Smooth muscle cell (in vitro differentiated cells): ENCODE measurements around the gene LYPLAL1. TPM values are rescaled to one million over a fixed set of nuclear protein-coding genes. Genes with fewer than 3 reads are reported as not detected.

Experiments
- DNase-seq: peaks from one replicate; lab custom pipeline; 2025; ENCODE audit not compliant: unreplicated experiment; lab: John Stamatoyannopoulos, UW
- H2AFZ ChIP-seq: fragments of 200-600 bp; sonication (generic); 2 replicates; pipeline ENCODE4 v1.6.0; 2016; ENCODE audit warnings: antibody characterized with exemption, low read depth, mild to moderate bottlenecking
- H3F3A ChIP-seq: fragments of 200-600 bp; sonication (generic); 2 replicates; pipeline ENCODE4 v1.6.0; 2017; ENCODE audit warnings: antibody characterized with exemption, low read depth
- H3K27ac ChIP-seq: fragments of 200-600 bp; sonication (generic); 2 replicates; pipeline ENCODE4 v1.5.1; 2016; ENCODE audit warnings: low read depth, mild to moderate bottlenecking
- H3K27me3 ChIP-seq: fragments of 200-600 bp; sonication (generic); 2 replicates; pipeline ENCODE4 v1.6.1; 2016; ENCODE audit warnings: low read depth, mild to moderate bottlenecking
- H3K36me3 ChIP-seq: fragments of 200-600 bp; sonication (generic); 2 replicates; pipeline ENCODE4 v1.5.1; 2016; ENCODE audit warnings: low read depth
- H3K4me1 ChIP-seq: fragments of 200-600 bp; sonication (generic); 2 replicates; pipeline ENCODE4 v1.5.1; 2016; ENCODE audit warnings: low read depth
- H3K4me2 ChIP-seq: fragments of 200-600 bp; sonication (generic); 2 replicates; pipeline ENCODE4 v1.6.0; 2016; ENCODE audit warnings: mild to moderate bottlenecking
- H3K4me3 ChIP-seq: fragments of 200-600 bp; sonication (generic); 2 replicates; pipeline ENCODE4 v1.5.1; 2016; ENCODE audit warnings: mild to moderate bottlenecking
- H3K79me2 ChIP-seq: fragments of 200-600 bp; sonication (generic); 2 replicates; pipeline ENCODE4 v1.6.0; 2016; ENCODE audit warnings: low read depth, mild to moderate bottlenecking
- H3K9ac ChIP-seq: fragments of 200-600 bp; sonication (generic); 2 replicates; pipeline ENCODE4 v1.6.0; 2016; ENCODE audit warnings: low read depth
- H3K9me3 ChIP-seq: fragments of 200-600 bp; sonication (generic); replicated peaks from 2 replicates; pipeline ENCODE4 v1.5.1; 2016; ENCODE audit warnings: low read depth
- H4K20me1 ChIP-seq: fragments of 200-600 bp; sonication (generic); 2 replicates; pipeline ENCODE4 v1.6.0; 2016; ENCODE audit warnings: low read depth
- CTCF ChIP-seq: fragments of 200-600 bp; sonication (generic); IDR thresholded peaks from 2 replicates; pipeline ENCODE4 v1.5.1; 2017; ENCODE audit warnings: borderline replicate concordance, mild to moderate bottlenecking, antibody characterized with exemption; ENCODE audit not compliant: insufficient read depth, poor library complexity, severe bottlenecking
- WGBS: methylation state at CpG from one replicate; pipeline ENCODE4 v1.1.7; 2016; ENCODE audit warnings: low lambda C conversion rate; 5-methylcytosine and 5-hydroxymethylcytosine counted together
- polyA plus RNA-seq: library from polyadenylated mRNA; unstranded; fragments of >200 nt; fragmentation: Nextera tagmentation; extraction: Ambion mirVana; gene quantifications from 2 replicates; pipeline ENCODE4 v1.2.1, GENCODE V29; 2016
- total RNA-seq: library from RNA; depleted of rRNA; stranded (reverse); fragments of >200 nt; gene quantifications from 2 replicates; pipeline ENCODE4 v1.2.3, GENCODE V29; 2014

Gene LYPLAL1
- total and polyA plus RNA-seq, 2 experiments from 2014 or later, result 18.2 to 18.7 TPM

GRCh38 chr1:219140303-219140877 lies 33.3 kb upstream of the LYPLAL1 start:
- WGBS, result 45% methylated on average over 2 of the region's 2 CpGs
- H3F3A ChIP-seq, result no peaks in the 10 kb centered on the region
- no peaks in the 10 kb centered on the region for H3K27me3 ChIP-seq
- no peak for DNase-seq
- no peaks in the 10 kb centered on the region for H3K9me3 ChIP-seq
- H3K4me2 ChIP-seq, result no peak overlapping the region
- TF ChIP-seq CTCF, result no peak
- no peak overlapping the region for H3K27ac ChIP-seq
- no peaks in the 10 kb centered on the region for H3K36me3 ChIP-seq
- no peak overlapping the region for H3K4me3 ChIP-seq
- no peaks in the 10 kb centered on the region for H4K20me1 ChIP-seq
- H2AFZ ChIP-seq, result no peak overlapping the region
- H3K4me1 ChIP-seq, result no peaks in the 10 kb centered on the region
- no peaks in the 10 kb centered on the region for H3K79me2 ChIP-seq
- no peak overlapping the region for H3K9ac ChIP-seq

- Histone ChIP-seq H3K27me3 (no peaks in the 10 kb centered on the region), H3K27ac (no peak overlapping the region), H3K9me3 (no peaks in the 10 kb centered on the region), H3K4me2 (no peak overlapping the region), H4K20me1 (no peaks in the 10 kb centered on the region), H3K79me2 (no peaks in the 10 kb centered on the region), H3F3A (no peaks in the 10 kb centered on the region), H3K9ac (no peak overlapping the region), H3K4me1 (no peaks in the 10 kb centered on the region), H3K36me3 (no peaks in the 10 kb centered on the region), H2AFZ (no peak overlapping the region), H3K4me3 (no peak overlapping the region)
- DNase-seq, result no peak
- TF ChIP-seq CTCF, result no peak
- WGBS, result 97% methylated on average over 1 of the region's 1 CpG
Measured at GRCh38 chr1:219143735-219144134, 29.9 kb upstream of the LYPLAL1 start.

- Histone ChIP-seq H3K9ac (no peak overlapping the region), H3K27ac (no peak overlapping the region), H3K36me3 (no peaks in the 10 kb centered on the region), H3K4me1 (no peaks in the 10 kb centered on the region), H3K9me3 (no peaks in the 10 kb centered on the region), H2AFZ (no peak overlapping the region), H3K27me3 (no peaks in the 10 kb centered on the region), H3F3A (no peaks in the 10 kb centered on the region), H3K79me2 (no peaks in the 10 kb centered on the region), H3K4me2 (no peak overlapping the region), H4K20me1 (no peaks in the 10 kb centered on the region), H3K4me3 (no peak overlapping the region)
- WGBS, result 85% methylated on average over 2 of the region's 2 CpGs
- TF ChIP-seq CTCF, result no peak
- no peak for DNase-seq
Measured at GRCh38 chr1:219144658-219145315, 28.9 kb upstream of the LYPLAL1 start.

- H3K36me3 ChIP-seq, result no peaks in the 10 kb centered on the region
- no peaks in the 10 kb centered on the region for H4K20me1 ChIP-seq
Measured at GRCh38 chr1:219147571-219148019, 26.1 kb upstream of the LYPLAL1 start.

More at GRCh38 chr1:219147571-219148019, 26.1 kb upstream of the LYPLAL1 start:
- Histone ChIP-seq H3F3A (no peaks in the 10 kb centered on the region), H3K9ac (no peak overlapping the region), H2AFZ (no peak overlapping the region), H3K27ac (no peak overlapping the region), H3K4me2 (no peak overlapping the region), H3K4me3 (no peak overlapping the region), H3K79me2 (no peaks in the 10 kb centered on the region), H3K9me3 (no peaks in the 10 kb centered on the region), H3K27me3 (no peaks in the 10 kb centered on the region), H3K4me1 (no peaks in the 10 kb centered on the region)
- no peak for DNase-seq
- 84% methylated on average over 1 of the region's 1 CpG for WGBS
- TF ChIP-seq CTCF, result no peak
